ENCODE results near the gene KCTD3.

The KCTD3 gene

GRCh38 chr1:215557504-215557903, 9.6 kb upstream of the KCTD3 start:
- DNase-seq = no peak

- DNase-seq = no peak
Observed at GRCh38 chr1:215557992-215558626, 9.0 kb upstream of the KCTD3 start.

- DNase-seq = peak; percentile 75
Observed at GRCh38 chr1:215567491-215568298, 591 bp downstream of the KCTD3 start.

GRCh38 chr1:215568299-215568692, 1.2 kb downstream of the KCTD3 start:
- no peak for DNase-seq

GRCh38 chr1:215569986-215570824, 3.1 kb downstream of the KCTD3 start:
- DNase-seq = no peak

GRCh38 chr1:215581896-215582295, 14.8 kb downstream of the KCTD3 start:
- DNase-seq = no peak

- no peak for DNase-seq
Observed at GRCh38 chr1:215583185-215583749, 16.2 kb downstream of the KCTD3 start.

GRCh38 chr1:215584389-215584788, 17.3 kb downstream of the KCTD3 start:
- no peak for DNase-seq

GRCh38 chr1:215589650-215590435, 22.7 kb downstream of the KCTD3 start:
- DNase-seq = no peak

GRCh38 chr1:215590779-215591491, 23.8 kb downstream of the KCTD3 start:
- no peak for DNase-seq

- no peak for DNase-seq
Observed at GRCh38 chr1:215594640-215595039, 27.5 kb downstream of the KCTD3 start.

- no peak for DNase-seq
Observed at GRCh38 chr1:215595231-215595630, 28.1 kb downstream of the KCTD3 start.

- no peak for DNase-seq
Observed at GRCh38 chr1:215597961-215598360, 30.9 kb downstream of the KCTD3 start.

GRCh38 chr1:215599418-215600074, 32.4 kb downstream of the KCTD3 start:
- no peak for DNase-seq

GRCh38 chr1:215600258-215600792, 33.2 kb downstream of the KCTD3 start:
- no peak for DNase-seq

- no peak for DNase-seq
Observed at GRCh38 chr1:215600867-215601266, 33.8 kb downstream of the KCTD3 start.

- no peak for DNase-seq
Observed at GRCh38 chr1:215601276-215601675, 34.2 kb downstream of the KCTD3 start.

- no peak for DNase-seq
Observed at GRCh38 chr1:215603319-215603718, 36.2 kb downstream of the KCTD3 start.

- no peak for DNase-seq
Observed at GRCh38 chr1:215605011-215605621, 38.0 kb downstream of the KCTD3 start.

GRCh38 chr1:215606036-215606435, 38.9 kb downstream of the KCTD3 start:
- no peak for DNase-seq

Data from NCI-H1694 treated with DMSO at 0.1 percent for 48 hours (cell line).